Endodermal cell (in vitro differentiated cells): Measurements from ENCODE around the gene WWC1. TPM values are rescaled to one million over a fixed set of nuclear protein-coding genes. Genes with fewer than 3 reads are reported as not detected.

Source experiments
- DNase-seq: peaks from one replicate; pipeline ENCODE4 v3.0.0-alpha.2; 2017
- H3K27ac ChIP-seq: 2 replicates; pipeline ENCODE4 v1.5.1; 2013; ENCODE audit warnings: mild to moderate bottlenecking, low read depth, low read length, moderate library complexity
- H3K27me3 ChIP-seq: 2 replicates; pipeline ENCODE4 v1.6.1; 2013; ENCODE audit warnings: mild to moderate bottlenecking, low read length, moderate library complexity; ENCODE audit not compliant: insufficient read depth, control insufficient read depth, poor library complexity, severe bottlenecking
- H3K36me3 ChIP-seq: 2 replicates; pipeline ENCODE4 v1.7.0; 2013; ENCODE audit warnings: mild to moderate bottlenecking, low read length, moderate library complexity; ENCODE audit not compliant: control insufficient read depth, insufficient read depth
- H3K4me1 ChIP-seq: one replicate; pipeline ENCODE4 v1.7.0; 2013; ENCODE audit warnings: low read length; ENCODE audit not compliant: control insufficient read depth, insufficient read depth
- H3K4me3 ChIP-seq: 2 replicates; pipeline ENCODE4 v1.5.1; 2013; ENCODE audit warnings: mild to moderate bottlenecking, low read length, moderate library complexity
- H3K9ac ChIP-seq: 2 replicates; pipeline ENCODE4 v1.6.1; 2013; ENCODE audit warnings: mild to moderate bottlenecking, low read length, moderate library complexity; ENCODE audit not compliant: poor library complexity, severe bottlenecking; ENCODE audit errors: extremely low read depth
- H3K9me3 ChIP-seq: 2 replicates; pipeline ENCODE4 v1.6.1; 2013; ENCODE audit warnings: mild to moderate bottlenecking, low read length, moderate library complexity; ENCODE audit not compliant: control insufficient read depth
- H3K27ac Mint-ChIP-seq: 2 replicates; pipeline ENCODE4 v1.8.0; 2020; ENCODE audit warnings: mixed read lengths
- H3K27me3 Mint-ChIP-seq: 2 replicates; pipeline ENCODE4 v1.8.0; 2021; ENCODE audit warnings: mild to moderate bottlenecking, mixed read lengths; ENCODE audit not compliant: insufficient read depth
- H3K36me3 Mint-ChIP-seq: 2 replicates; pipeline ENCODE4 v1.8.0; 2020; ENCODE audit warnings: low read depth, mixed read lengths
- H3K4me1 Mint-ChIP-seq: 2 replicates; pipeline ENCODE4 v1.8.0; 2020; ENCODE audit warnings: mixed read lengths
- H3K4me3 Mint-ChIP-seq: 2 replicates; pipeline ENCODE4 v1.8.0; 2020; ENCODE audit warnings: mild to moderate bottlenecking, moderate library complexity, mixed read lengths
- H3K9me3 Mint-ChIP-seq: 2 replicates; pipeline ENCODE4 v1.8.0; 2020; ENCODE audit warnings: mild to moderate bottlenecking, mixed read lengths
- CTCF ChIP-seq: fragments of 200-600 bp; sonication (generic); conservative IDR thresholded peaks from 2 replicates; pipeline ENCODE4 v1.5.0; 2021; ENCODE audit warnings: antibody characterized with exemption, mild to moderate bottlenecking
- WGBS, 2 experiments: methylation state at CpG; one replicate each; pipeline versions ENCODE4 v1.1.5 to v1.1.7; 2013; ENCODE audit warnings: missing lambda C conversion rate in 2 of 2, mixed read lengths in 1 of 2; ENCODE audit not compliant: insufficient coverage in 1 of 2, insufficient read length in 1 of 2; 5-methylcytosine and 5-hydroxymethylcytosine counted together
- total RNA-seq, 2 donors: library from RNA; stranded (reverse); fragmentation: NEBNext Ultra II Directional in 1 of 2; extraction: Animal tissue kit (Norgen Biotek cat#: 25700) in 1 of 2; gene quantifications; 2 replicates in 1 of 2; 3 replicates in 1 of 2; pipeline ENCODE4 v1.2.1, GENCODE V29; 2021

Gene WWC1
- total RNA-seq, 2 donors from 2014 or later, result 18.4 to 20.3 TPM

- H3K9me3 ChIP-seq, result no peaks in the 10 kb centered on the region
- Mint-ChIP-seq H3K27ac (no peak overlapping the region), H3K36me3 (no peaks in the 10 kb centered on the region), H3K27me3 (peaks cover 5% of the 10 kb centered on the region), H3K4me3 (no peak overlapping the region), H3K9me3 (no peaks in the 10 kb centered on the region), H3K4me1 (peaks cover 8% of the 10 kb centered on the region)
- WGBS, 2 experiments, result 83 to 84% methylated on average over 1 of the region's 3 CpGs
- H3K4me1 ChIP-seq, result peaks cover 7% of the 10 kb centered on the region
- no peak overlapping the region for H3K4me3 ChIP-seq
- no peaks in the 10 kb centered on the region for H3K36me3 ChIP-seq
- TF ChIP-seq CTCF, result no peak
- H3K27ac ChIP-seq, result no peak overlapping the region
- H3K27me3 ChIP-seq, result peaks cover 8% of the 10 kb centered on the region
- DNase-seq, result no peak
- no peak overlapping the region for H3K9ac ChIP-seq
These were observed 189.2 kb downstream of the WWC1 start for GRCh38 chr5:168480601-168481000.

- Mint-ChIP-seq H3K9me3 (no peaks in the 10 kb centered on the region), H3K4me3 (no peak overlapping the region), H3K27me3 (peaks cover 5% of the 10 kb centered on the region), H3K36me3 (no peaks in the 10 kb centered on the region), H3K27ac (no peak overlapping the region), H3K4me1 (peaks cover 8% of the 10 kb centered on the region)
- Histone ChIP-seq H3K4me3 (no peak overlapping the region), H3K9me3 (no peaks in the 10 kb centered on the region), H3K4me1 (peaks cover 7% of the 10 kb centered on the region), H3K9ac (no peak overlapping the region), H3K36me3 (no peaks in the 10 kb centered on the region), H3K27ac (no peak overlapping the region), H3K27me3 (peaks cover 8% of the 10 kb centered on the region)
- WGBS, 2 experiments, result 80% methylated on average over 3 to 4 of the region's 4 CpGs
- TF ChIP-seq CTCF, result no peak
- no peak for DNase-seq
These were observed 189.9 kb downstream of the WWC1 start for GRCh38 chr5:168481330-168481788.

GRCh38 chr5:168482361-168482760 lies 190.9 kb downstream of the WWC1 start:
- no peaks in the 10 kb centered on the region for H3K9me3 ChIP-seq
- Mint-ChIP-seq H3K4me1 (peaks cover 12% of the 10 kb centered on the region), H3K9me3 (no peaks in the 10 kb centered on the region), H3K27ac (no peak overlapping the region), H3K27me3 (peaks cover 5% of the 10 kb centered on the region), H3K4me3 (no peak overlapping the region), H3K36me3 (no peaks in the 10 kb centered on the region)
- H3K9ac ChIP-seq, result no peak overlapping the region
- no peak for DNase-seq
- H3K36me3 ChIP-seq, result no peaks in the 10 kb centered on the region
- H3K4me3 ChIP-seq, result no peak overlapping the region
- peaks cover 7% of the 10 kb centered on the region for H3K4me1 ChIP-seq
- no peak overlapping the region for H3K27ac ChIP-seq
- TF ChIP-seq CTCF, result no peak
- peaks cover 8% of the 10 kb centered on the region for H3K27me3 ChIP-seq
- 86 to 87% methylated on average over 3 to 5 of the region's 5 CpGs for WGBS, 2 experiments
